GM23338 (cell line): ENCODE measurements around the gene MDGA2. TPM values are rescaled to one million over a fixed set of nuclear protein-coding genes. Genes with fewer than 3 reads are reported as not detected.

Source experiments
- ATAC-seq: fragments of 200-7000 bp; cut with Tn5 transposase; 3 replicates; pipeline ENCODE4 v1.9.1; 2020
- DNase-seq: peaks from one replicate; pipeline ENCODE4 v3.0.0-alpha.2; 2015; ENCODE audit warnings: low spot score
- H2AFZ ChIP-seq: fragments of 200-600 bp; sonication (generic); 2 replicates; pipeline ENCODE4 v1.8.0; 2016; ENCODE audit warnings: antibody characterized with exemption, mild to moderate bottlenecking, moderate library complexity
- H3F3A ChIP-seq: fragments of 200-600 bp; sonication (generic); replicated peaks from 2 replicates; pipeline ENCODE4 v1.8.0; 2017; ENCODE audit warnings: antibody characterized with exemption, mixed run types, low read depth
- H3K27ac ChIP-seq: fragments of 200-600 bp; sonication (generic); 2 replicates; pipeline ENCODE4 v1.6.1; 2016; ENCODE audit warnings: low read depth
- H3K27me3 ChIP-seq: fragments of 200-600 bp; sonication (generic); 2 replicates; pipeline ENCODE4 v1.8.0; 2016; ENCODE audit warnings: mild to moderate bottlenecking, mixed run types, moderate library complexity; ENCODE audit not compliant: insufficient read depth
- H3K36me3 ChIP-seq: fragments of 200-600 bp; sonication (generic); 2 replicates; pipeline ENCODE4 v1.8.0; 2016; ENCODE audit warnings: mild to moderate bottlenecking; ENCODE audit not compliant: insufficient read depth
- H3K4me1 ChIP-seq: fragments of 200-600 bp; sonication (generic); 2 replicates; pipeline ENCODE4 v1.8.0; 2016; ENCODE audit warnings: mild to moderate bottlenecking, moderate library complexity; ENCODE audit not compliant: insufficient read depth
- H3K4me2 ChIP-seq: fragments of 200-600 bp; sonication (generic); 2 replicates; pipeline ENCODE4 v1.7.1; 2017; ENCODE audit warnings: mixed run types
- H3K4me3 ChIP-seq: fragments of 200-600 bp; sonication (generic); 2 replicates; pipeline ENCODE4 v1.6.1; 2016; ENCODE audit warnings: mixed run types
- H3K79me2 ChIP-seq: fragments of 200-600 bp; sonication (generic); replicated peaks from 2 replicates; pipeline ENCODE4 v1.8.0; 2017; ENCODE audit warnings: mild to moderate bottlenecking; ENCODE audit not compliant: insufficient read depth
- H3K9me2 ChIP-seq: fragments of 200-600 bp; sonication (generic); 2 replicates; pipeline ENCODE4 v1.8.0; 2017; ENCODE audit not compliant: insufficient read depth
- H4K20me1 ChIP-seq: fragments of 200-600 bp; sonication (generic); replicated peaks from 2 replicates; pipeline ENCODE4 v1.8.0; 2017; ENCODE audit warnings: mild to moderate bottlenecking; ENCODE audit not compliant: insufficient read depth
- H3K27ac Mint-ChIP-seq: 2 replicates; pipeline ENCODE4 v1.8.0; 2020; ENCODE audit warnings: inconsistent platforms, mild to moderate bottlenecking, moderate library complexity, mixed read lengths
- H3K27me3 Mint-ChIP-seq: 3 replicates; pipeline ENCODE4 v1.8.0; 2022; ENCODE audit warnings: low read depth, mild to moderate bottlenecking, moderate library complexity, mixed read lengths, inconsistent platforms; ENCODE audit not compliant: insufficient read depth, poor library complexity
- H3K36me3 Mint-ChIP-seq: 3 replicates; pipeline ENCODE4 v1.8.0; 2021; ENCODE audit warnings: low read depth, mild to moderate bottlenecking, inconsistent platforms, moderate library complexity, mixed read lengths
- H3K4me1 Mint-ChIP-seq: 3 replicates; pipeline ENCODE4 v1.8.0; 2020; ENCODE audit warnings: mild to moderate bottlenecking, inconsistent platforms, mixed read lengths
- H3K4me3 Mint-ChIP-seq: 3 replicates; pipeline ENCODE4 v1.8.0; 2021; ENCODE audit warnings: moderate library complexity, mild to moderate bottlenecking, inconsistent platforms, mixed read lengths
- H3K9me3 Mint-ChIP-seq: 3 replicates; pipeline ENCODE4 v1.8.0; 2020; ENCODE audit warnings: moderate library complexity, mild to moderate bottlenecking, inconsistent platforms, mixed read lengths
- CREB1 ChIP-seq: fragments of 250-450 bp; sonication (Bioruptor Pico); IDR thresholded peaks from 2 replicates; pipeline ENCODE4 v1.5.0; 2020; ENCODE audit warnings: low read depth, mild to moderate bottlenecking, moderate library complexity
- CTCF ChIP-seq, 2 experiments: fragments of 200-600 bp in 1 of 2; sonication (generic) in 1 of 2; conservative IDR thresholded peaks; 2 replicates each; pipeline versions ENCODE4 v1.5.1 to v1.6.1; 2016 to 2017; ENCODE audit warnings: antibody characterized with exemption in 2 of 2, low read depth in 2 of 2, mild to moderate bottlenecking in 2 of 2, moderate library complexity in 1 of 2
- ETS1 ChIP-seq: IDR thresholded peaks from 2 replicates; pipeline ENCODE4 v1.6.1; 2016; ENCODE audit warnings: antibody characterized with exemption
- EZH2 ChIP-seq: fragments of 200-600 bp; sonication (generic); IDR thresholded peaks from one replicate; pipeline ENCODE4 v1.8.0; 2017; ENCODE audit warnings: antibody characterized with exemption, mild to moderate bottlenecking, low read depth; ENCODE audit not compliant: unreplicated experiment
- EZH2phosphoT487 ChIP-seq: fragments of 200-600 bp; sonication (generic); IDR thresholded peaks from one replicate; pipeline ENCODE4 v1.8.1; 2018; ENCODE audit warnings: antibody characterized with exemption; ENCODE audit not compliant: unreplicated experiment
- JUNB ChIP-seq: IDR thresholded peaks from one replicate; pipeline ENCODE4 v1.6.1; 2016; ENCODE audit warnings: antibody characterized with exemption; ENCODE audit not compliant: unreplicated experiment
- NANOG ChIP-seq: IDR thresholded peaks from 2 replicates; pipeline ENCODE4 v1.6.1; 2016; ENCODE audit warnings: antibody characterized with exemption, borderline replicate concordance
- POLR2AphosphoS5 ChIP-seq: IDR thresholded peaks from 2 replicates; pipeline ENCODE4 v1.6.1; 2016; ENCODE audit warnings: antibody characterized with exemption, low read depth
- STAT1 ChIP-seq: IDR thresholded peaks from one replicate; pipeline ENCODE4 v1.6.1; 2016; ENCODE audit warnings: antibody characterized with exemption; ENCODE audit not compliant: unreplicated experiment
- ZNF114 ChIP-seq: fragments of 250-450 bp; sonication (Bioruptor Pico); IDR thresholded peaks from 2 replicates; pipeline ENCODE4 v1.5.0; 2020; ENCODE audit warnings: mild to moderate bottlenecking, moderate library complexity
- ZNF331 ChIP-seq: fragments of 250-450 bp; sonication (Bioruptor Pico); IDR thresholded peaks from 2 replicates; pipeline ENCODE4 v1.5.0; 2020; ENCODE audit warnings: low read depth, mild to moderate bottlenecking, moderate library complexity
- polyA plus RNA-seq: library from polyadenylated mRNA; unstranded; fragments of >200 nt; fragmentation: Nextera tagmentation; extraction: Ambion mirVana; gene quantifications from 2 replicates; pipeline ENCODE4 v1.2.1, GENCODE V29; 2016
- total RNA-seq: library from RNA; depleted of rRNA; stranded (reverse); fragments of >200 nt; shearing (Covaris generic); gene quantifications from 2 replicates; pipeline ENCODE4 v1.2.3, GENCODE V29; 2014
- TF ChIP-seq, protein P1 (sequence below): IDR thresholded peaks from one replicate; pipeline ENCODE4 v1.6.1; 2018; ENCODE audit warnings: antibody characterized with exemption; ENCODE audit not compliant: unreplicated experiment

The MDGA2 gene
- total and polyA plus RNA-seq, 2 experiments from 2014 or later = 0.68 to 1.7 TPM

DNA sequence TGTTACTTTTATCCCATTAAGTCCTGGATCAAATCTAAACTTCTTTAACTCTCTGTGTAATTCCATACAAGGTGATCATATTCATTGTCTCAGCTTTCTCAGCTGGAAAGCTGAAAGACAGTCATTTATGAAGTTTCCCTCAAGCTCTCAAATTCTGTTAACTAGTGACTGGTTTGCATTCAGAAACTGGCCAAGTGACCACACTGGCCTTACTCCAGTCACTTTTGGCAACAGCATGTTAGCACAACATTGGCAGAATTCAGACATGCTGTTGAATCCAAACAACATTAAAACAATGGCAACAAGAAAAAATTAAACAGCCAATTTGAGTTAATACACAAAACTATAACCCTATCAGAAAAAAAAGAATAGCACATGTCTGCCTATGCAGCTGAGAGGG, 343.3 kb downstream of the MDGA2 start (continued):
- TF ChIP-seq CTCF (conservative IDR thresholded peaks at IDR 0.05; ENCODE audit: low read depth in 2 of 2) = no peak
- no peak for TF ChIP-seq ETS1
- no peak for TF ChIP-seq JUNB

GRCh38 chr14:47328376-47328775, 347.0 kb downstream of the MDGA2 start:
- no peak overlapping the region for H3K27ac Mint-ChIP-seq
- Histone ChIP-seq H3K27me3 (no peaks in the 10 kb centered on the region), H3K4me1 (no peaks in the 10 kb centered on the region), H4K20me1 (no peaks in the 10 kb centered on the region), H3K36me3 (no peaks in the 10 kb centered on the region), H3K79me2 (no peaks in the 10 kb centered on the region), H3F3A (no peaks in the 10 kb centered on the region), H3K4me3 (no peak overlapping the region), H2AFZ (no peak overlapping the region), H3K4me2 (no peak overlapping the region), H3K9me2 (no peaks in the 10 kb centered on the region), H3K27ac (no peak overlapping the region)
- DNase-seq = no peak
- ATAC-seq = no peak
- no peaks in the 10 kb centered on the region for H3K36me3 Mint-ChIP-seq
- no peak overlapping the region for H3K4me3 Mint-ChIP-seq
- no peaks in the 10 kb centered on the region for H3K4me1 Mint-ChIP-seq
- no peaks in the 10 kb centered on the region for H3K27me3 Mint-ChIP-seq
- H3K9me3 Mint-ChIP-seq = no peaks in the 10 kb centered on the region
- TF ChIP-seq ZNF331 (CRISPR knock-in tag) = no peak
- TF ChIP-seq CTCF (conservative IDR thresholded peaks at IDR 0.05; ENCODE audit: low read depth in 2 of 2) = no peak
- TF ChIP-seq CREB1 = no peak
- TF ChIP-seq JUNB = no peak
- no peak for TF ChIP-seq ETS1
- TF ChIP-seq, protein P1, sequence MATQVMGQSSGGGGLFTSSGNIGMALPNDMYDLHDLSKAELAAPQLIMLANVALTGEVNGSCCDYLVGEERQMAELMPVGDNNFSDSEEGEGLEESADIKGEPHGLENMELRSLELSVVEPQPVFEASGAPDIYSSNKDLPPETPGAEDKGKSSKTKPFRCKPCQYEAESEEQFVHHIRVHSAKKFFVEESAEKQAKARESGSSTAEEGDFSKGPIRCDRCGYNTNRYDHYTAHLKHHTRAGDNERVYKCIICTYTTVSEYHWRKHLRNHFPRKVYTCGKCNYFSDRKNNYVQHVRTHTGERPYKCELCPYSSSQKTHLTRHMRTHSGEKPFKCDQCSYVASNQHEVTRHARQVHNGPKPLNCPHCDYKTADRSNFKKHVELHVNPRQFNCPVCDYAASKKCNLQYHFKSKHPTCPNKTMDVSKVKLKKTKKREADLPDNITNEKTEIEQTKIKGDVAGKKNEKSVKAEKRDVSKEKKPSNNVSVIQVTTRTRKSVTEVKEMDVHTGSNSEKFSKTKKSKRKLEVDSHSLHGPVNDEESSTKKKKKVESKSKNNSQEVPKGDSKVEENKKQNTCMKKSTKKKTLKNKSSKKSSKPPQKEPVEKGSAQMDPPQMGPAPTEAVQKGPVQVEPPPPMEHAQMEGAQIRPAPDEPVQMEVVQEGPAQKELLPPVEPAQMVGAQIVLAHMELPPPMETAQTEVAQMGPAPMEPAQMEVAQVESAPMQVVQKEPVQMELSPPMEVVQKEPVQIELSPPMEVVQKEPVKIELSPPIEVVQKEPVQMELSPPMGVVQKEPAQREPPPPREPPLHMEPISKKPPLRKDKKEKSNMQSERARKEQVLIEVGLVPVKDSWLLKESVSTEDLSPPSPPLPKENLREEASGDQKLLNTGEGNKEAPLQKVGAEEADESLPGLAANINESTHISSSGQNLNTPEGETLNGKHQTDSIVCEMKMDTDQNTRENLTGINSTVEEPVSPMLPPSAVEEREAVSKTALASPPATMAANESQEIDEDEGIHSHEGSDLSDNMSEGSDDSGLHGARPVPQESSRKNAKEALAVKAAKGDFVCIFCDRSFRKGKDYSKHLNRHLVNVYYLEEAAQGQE = no peak
- no peak for TF ChIP-seq STAT1
- no peak for TF ChIP-seq EZH2
- no peak for TF ChIP-seq NANOG
- TF ChIP-seq POLR2AphosphoS5 = no peak
- no peak for TF ChIP-seq EZH2phosphoT487
- TF ChIP-seq ZNF114 (CRISPR knock-in tag) = no peak
